K562 (cell line): ENCODE results near the gene LAMA5. TPM values are rescaled to one million over a fixed set of nuclear protein-coding genes. Genes with fewer than 3 reads are reported as not detected.
A peak's percentile ranks its signal among the peaks of the same experiment; 100 is the strongest.

Source experiments
- ATAC-seq: fragments of 200-7000 bp; cut with Tn5 transposase; 3 replicates; pipeline ENCODE4 v1.9.1; 2020; ENCODE audit warnings: moderate library complexity
- BruUV-seq: library from RNA; stranded (reverse); fragments of 400-500 nt; replicated peaks from 2 replicates; lab custom pipeline; 2021; lab: Mats Ljungman, UMichigan
- CTCF ChIA-PET: fragments of 300-600 bp; formaldehyde crosslinking; extraction: SDS; loops from one replicate; lab custom pipeline; 2021; ENCODE audit warnings: low intra/inter-chr PET ratio; lab: Yijun Ruan, JAX
- POLR2A ChIA-PET: fragments of 300-600, 350-650 bp; sonication (Branson Sonifier 250); formaldehyde crosslinking; extraction: SDS; loops from one replicate; lab custom pipeline; 2021; ENCODE audit warnings: antibody characterized with exemption, inconsistent platforms; lab: Yijun Ruan, JAX
- DNase-seq, 4 experiments: peaks; one replicate each; pipeline versions ENCODE4 v3.0.0 to v3.0.0-alpha.2; 2011 to 2018; ENCODE audit warnings: low spot score in 3 of 4, mixed read lengths in 3 of 4; ENCODE audit errors: extremely low read depth in 1 of 4
- FAIRE-seq: peaks from 2 replicates; lab custom pipeline; 2011; peaks lifted over from hg19 to GRCh38; lab: Jason Lieb, UNC
- H2AFZ ChIP-seq: 2 replicates; pipeline ENCODE4 v1.6.0; 2011; ENCODE audit warnings: low read depth, low read length, control low read depth, inconsistent platforms
- H3K27ac ChIP-seq: fragments of 200-600 bp; 3 replicates; pipeline ENCODE4 v1.8.0; 2011; ENCODE audit warnings: low read depth, mild to moderate bottlenecking, control low read depth, inconsistent platforms, low read length, moderate library complexity, mixed read lengths; ENCODE audit errors: extremely low read depth
- H3K27me3 ChIP-seq, 2 experiments: fragments of 300-600 bp in 1 of 2; 2 replicates in 1 of 2; 3 replicates in 1 of 2; pipeline versions ENCODE4 v1.6.0 to v1.8.0; 2011; ENCODE audit warnings: inconsistent platforms in 2 of 2, low read length in 2 of 2, mild to moderate bottlenecking in 1 of 2, mixed read lengths in 1 of 2, moderate library complexity in 1 of 2; ENCODE audit not compliant: control insufficient read depth in 2 of 2, insufficient read depth in 2 of 2
- H3K36me3 ChIP-seq: fragments of 300-600 bp; 3 replicates; pipeline ENCODE4 v1.8.0; 2011; ENCODE audit warnings: mild to moderate bottlenecking, low read length, inconsistent platforms; ENCODE audit not compliant: control insufficient read depth, insufficient read depth
- H3K4me1 ChIP-seq, 2 experiments: fragments of 200-600 bp in 1 of 2; replicated peaks in 1 of 2; 2 replicates in 1 of 2; 3 replicates in 1 of 2; pipeline versions ENCODE4 v1.5.1 to v1.8.0; 2011; ENCODE audit warnings: inconsistent platforms in 2 of 2, low read length in 2 of 2, mild to moderate bottlenecking in 1 of 2, mixed read lengths in 1 of 2, moderate library complexity in 1 of 2; ENCODE audit not compliant: control insufficient read depth in 2 of 2, insufficient read depth in 2 of 2
- H3K4me2 ChIP-seq: 2 replicates; pipeline ENCODE4 v1.6.1; 2011; ENCODE audit warnings: low read length, control low read depth, inconsistent platforms, mixed read lengths; ENCODE audit not compliant: insufficient read depth
- H3K4me3 ChIP-seq: fragments of 200-600 bp; sonication (generic), shearing (Covaris generic); 2 replicates; pipeline ENCODE4 v1.5.1; 2016; ENCODE audit warnings: control low read depth, inconsistent platforms
- H3K79me2 ChIP-seq: fragments of 200-600 bp; 3 replicates; pipeline ENCODE4 v1.8.0; 2011; ENCODE audit warnings: low read length, inconsistent platforms; ENCODE audit not compliant: control insufficient read depth, insufficient read depth
- H3K9ac ChIP-seq, 2 experiments: 2 replicates each; pipeline versions ENCODE4 v1.6.0 to v1.6.1; 2011; ENCODE audit warnings: low read depth in 2 of 2, low read length in 2 of 2, control low read depth in 1 of 2, inconsistent platforms in 1 of 2, mild to moderate bottlenecking in 1 of 2, mixed read lengths in 1 of 2; ENCODE audit not compliant: insufficient read depth in 1 of 2
- H3K9me1 ChIP-seq: one replicate; pipeline ENCODE4 v1.6.0; 2011; ENCODE audit warnings: inconsistent platforms, mild to moderate bottlenecking, low read length, moderate library complexity; ENCODE audit not compliant: control insufficient read depth, insufficient read depth
- H3K9me3 ChIP-seq: replicated peaks from 2 replicates; pipeline ENCODE4 v1.5.1; 2011; ENCODE audit warnings: low read depth, low read length, inconsistent platforms; ENCODE audit not compliant: control insufficient read depth, insufficient read depth
- H4K20me1 ChIP-seq: replicated peaks from 2 replicates; pipeline ENCODE4 v1.6.1; 2011; ENCODE audit warnings: low read length, inconsistent platforms, mixed read lengths; ENCODE audit not compliant: control insufficient read depth, insufficient read depth
- BCOR ChIP-seq: fragments of 450-650 bp; IDR thresholded peaks from 2 replicates; pipeline ENCODE4 v1.6.1; 2016
- CUX1 ChIP-seq: fragments of 200-800 bp; sonication (Bioruptor generic); IDR thresholded peaks from 2 replicates; pipeline ENCODE4 v1.6.1; 2016; ENCODE audit warnings: missing genetic modification characterization, missing compliant biosample characterization
- HMGN3 ChIP-seq: IDR thresholded peaks from 2 replicates; pipeline ENCODE4 v1.6.1; 2011; ENCODE audit warnings: borderline replicate concordance, low read depth, mild to moderate bottlenecking, mixed read lengths, low read length; ENCODE audit not compliant: insufficient read length; ENCODE audit errors: extremely low read depth
- ILF3 ChIP-seq: fragments of 450-650 bp; IDR thresholded peaks from 2 replicates; pipeline ENCODE4 v1.6.1; 2018; ENCODE audit warnings: antibody characterized with exemption, mild to moderate bottlenecking, moderate library complexity, borderline replicate concordance
- KLF6 ChIP-seq: fragments of 250-450 bp; sonication (Bioruptor Pico); IDR thresholded peaks from 2 replicates; pipeline ENCODE4 v1.4.0; 2020; ENCODE audit warnings: mild to moderate bottlenecking, moderate library complexity, borderline replicate concordance
- NCOR1 ChIP-seq: fragments of 450-650 bp; IDR thresholded peaks from 2 replicates; pipeline ENCODE4 v1.6.1; 2016; ENCODE audit warnings: mild to moderate bottlenecking, moderate library complexity
- POLR3A ChIP-seq: IDR thresholded peaks from 2 replicates; pipeline ENCODE4 v1.6.1; 2011; ENCODE audit warnings: borderline replicate concordance, mild to moderate bottlenecking, moderate library complexity; ENCODE audit not compliant: insufficient read length, insufficient read depth; ENCODE audit errors: extremely low read depth
- RBM22 ChIP-seq: fragments of 200-400 bp; formaldehyde crosslinking; IDR thresholded peaks from 2 replicates; pipeline ENCODE4 v1.6.1; 2018; ENCODE audit warnings: low read length, low read depth; ENCODE audit not compliant: poor library complexity, severe bottlenecking
- VEZF1 ChIP-seq: fragments of 200-800 bp; sonication (Bioruptor generic); IDR thresholded peaks from 2 replicates; pipeline ENCODE4 v1.6.1; 2017; ENCODE audit warnings: missing genetic modification characterization, missing compliant biosample characterization
- ZBTB33 ChIP-seq: sonication (generic); formaldehyde crosslinking; IDR thresholded peaks from 2 replicates; pipeline ENCODE4 v1.8.1; 2023; ENCODE audit warnings: mild to moderate bottlenecking, missing genetic modification reagents
- ZC3H4 ChIP-seq: sonication (generic); formaldehyde crosslinking; IDR thresholded peaks from 2 replicates; pipeline ENCODE4 v1.9.0; 2021; ENCODE audit warnings: missing genetic modification reagents, borderline replicate concordance
- ZNF561 ChIP-seq: fragments of 450-650 bp; formaldehyde crosslinking; conservative IDR thresholded peaks from 2 replicates; pipeline ENCODE4 v1.4.0; 2020; ENCODE audit warnings: mild to moderate bottlenecking, moderate library complexity
- WGBS: fragments of 100-300 bp; shearing (Covaris generic); methylation state at CpG from one replicate; pipeline ENCODE4 v1.1.6; 2016; ENCODE audit warnings: low coverage, mixed read lengths; ENCODE audit not compliant: insufficient coverage; ENCODE audit errors: missing lambda C conversion rate; 5-methylcytosine and 5-hydroxymethylcytosine counted together
- in situ Hi-C: fragments of 300-500 bp; cut with MboI; formaldehyde crosslinking; loops from 4 replicates; pipeline ENCODE4 v1.15.0; 2018; ENCODE audit warnings: inconsistent platforms, mixed read lengths
- intact Hi-C: fragments of 100-400 bp; cut with micrococcal nuclease; formaldehyde crosslinking; loops from 2 replicates; pipeline ENCODE4 v1.14.2; 2022
- polyA plus RNA-seq, 8 experiments: library from polyadenylated mRNA; depleted of rRNA in 4 of 8; stranded (reverse) in 5 of 8; unstranded in 3 of 8; fragments of >200 nt; fragmentation: Nextera tagmentation in 2 of 8; fragmentation: Illumina TruSeq in 1 of 8; extraction: Ambion mirVana in 2 of 8; extraction: Trizol in 1 of 8; gene quantifications; 2 replicates each; pipeline versions ENCODE4 v1.2.1 to v1.2.3, GENCODE V29; 2011 to 2014; ENCODE audit warnings: inconsistent platforms in 1 of 8, missing spikeins in 1 of 8
- total RNA-seq, 7 experiments: library from RNA; depleted of rRNA in 6 of 7; stranded (reverse); fragments of >200 nt in 6 of 7; fragmentation: Illumina TruSeq in 2 of 7; extraction: Trizol in 2 of 7; gene quantifications; 2 replicates each; pipeline versions ENCODE4 v1.2.1 to v1.2.3, GENCODE V29; 2011 to 2021; ENCODE audit warnings: low replicate concordance in 1 of 7

LAMA5 gene
- total and polyA plus RNA-seq, 9 of the 15 experiments (the other 6 are each of a cell fraction or from before 2014, with no cell fraction given) = 0.31 to 101 (median 7.8) TPM

GRCh38 chr20:62336775-62337557 lies 30.1 kb downstream of the LAMA5 start:
- intact Hi-C loops = no loop called here
- ATAC-seq (no peak), DNase-seq (no peak), FAIRE-seq (no peak)
- ChIA-PET POLR2A (no interaction called here), CTCF (no interaction called here)
- peaks cover 0 to 15% of the 10 kb centered on the region in 2 experiments; a peak in 1 of 5 replicates for H3K4me1 ChIP-seq
- peak overlapping the region in 1 of 2 experiments; percentile 17; a peak in 1 of 4 replicates for H3K9ac ChIP-seq
- no peak overlapping the region for H3K4me3 ChIP-seq
- peaks cover 83% of the 10 kb centered on the region; the same call in 2 of the 3 replicates for H3K36me3 ChIP-seq
- H3K79me2 ChIP-seq = no peaks in the 10 kb centered on the region
- H3K4me2 ChIP-seq = no peak overlapping the region
- in situ Hi-C loops = no loop called here
- H3K9me1 ChIP-seq = no peaks in the 10 kb centered on the region
- no peak overlapping the region for H3K27ac ChIP-seq
- no peaks in the 10 kb centered on the region for H3K9me3 ChIP-seq
- H3K27me3 ChIP-seq = no peaks in the 10 kb centered on the region
- no peak overlapping the region for H2AFZ ChIP-seq
- no TSS peak for BruUV-seq
- no peaks in the 10 kb centered on the region for H4K20me1 ChIP-seq
- 92% methylated on average over 53 of the region's 53 CpGs for WGBS
- no peak for TF ChIP-seq ZC3H4
- TF ChIP-seq RBM22 = peak; percentile 28
- TF ChIP-seq ILF3 = no peak
- no peak for TF ChIP-seq POLR3A
- TF ChIP-seq ZNF561 (CRISPR knock-in tag) = no peak
- TF ChIP-seq NCOR1 = no peak
- no peak for TF ChIP-seq CUX1 (CRISPR knock-in tag)
- TF ChIP-seq VEZF1 (CRISPR knock-in tag) = no peak
- no peak for TF ChIP-seq BCOR
- TF ChIP-seq KLF6 (CRISPR knock-in tag) = no peak
- peak; percentile 36; the same call in 1 of the 2 replicates for TF ChIP-seq ZBTB33 (CRISPR knock-in tag)
- TF ChIP-seq HMGN3 = no peak
